Measurements from ENCODE around the gene TM9SF1. TPM values are rescaled to one million over a fixed set of nuclear protein-coding genes. Genes with fewer than 3 reads are reported as not detected.

TM9SF1 gene
- polyA plus RNA-seq (2011; rRNA removed) (48.0 and 74.9 TPM in 2 replicates), polyA plus RNA-seq (2017; fragmentation: RNase III; extraction: RNeasy Plus Mini Kit Qiagen cat#74134 plus additional on column Dnase treatment) (51.5 to 62.2 TPM (median 60.1 TPM) in 3 replicates), polyA minus RNA-seq (2011; rRNA and poly(A)+ RNA removed) (64.6 and 70.8 TPM in 2 replicates)
- 33.7 and 41.7 TPM in 2 replicates for polyA plus RNA-seq (2012; cell fraction: cytosol; rRNA removed)
- 50.3 and 61.9 TPM in 2 replicates for polyA plus RNA-seq (2012; cell fraction: nucleus; rRNA removed)

DNA sequence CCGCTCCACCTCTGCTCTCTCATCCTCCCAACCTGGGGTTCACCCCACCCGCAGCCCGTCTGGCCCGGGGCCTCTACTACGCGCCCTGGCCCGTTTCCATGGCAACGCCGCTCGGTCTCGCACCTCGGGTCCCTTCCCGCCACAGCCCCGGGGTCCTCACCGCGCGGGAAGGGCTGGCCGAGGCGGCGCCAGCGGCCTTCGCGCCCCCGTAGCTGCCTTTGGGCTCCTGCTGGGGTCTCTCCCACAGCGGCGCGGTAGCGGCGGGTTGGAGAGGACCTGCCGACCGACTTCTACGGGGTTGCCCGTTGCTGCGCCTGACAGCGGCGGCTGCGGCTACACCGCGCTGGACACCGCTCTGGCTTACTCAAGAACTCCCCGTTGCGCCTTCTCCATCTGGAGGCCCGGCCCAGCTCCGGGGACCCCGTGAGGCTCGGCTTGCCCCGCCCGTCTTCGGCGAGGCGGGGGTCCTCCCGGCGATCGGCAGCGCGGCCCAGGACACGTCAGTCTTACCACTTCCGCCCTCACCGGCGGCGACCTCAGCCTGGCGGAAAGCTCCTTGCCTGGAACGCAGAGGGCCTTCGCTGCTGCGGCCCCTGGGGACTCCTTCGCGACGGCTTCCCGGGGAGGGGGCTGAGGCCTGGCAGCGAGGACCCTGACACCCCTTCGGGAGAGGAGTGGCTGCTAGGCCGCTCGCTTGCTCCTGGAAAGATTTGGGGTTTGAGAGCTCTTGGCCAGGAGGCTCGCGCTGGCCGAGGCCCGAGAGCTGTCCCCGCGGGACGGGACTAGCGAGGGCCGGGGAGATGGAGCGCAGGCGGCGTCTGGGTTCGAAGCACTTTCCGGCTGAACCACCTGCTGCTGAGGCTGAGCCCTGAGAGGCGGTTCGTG, at the start of gene TM9SF1:
TSS of gene TM9SF1 (minus strand) at position 256 of the 885 bp plus-strand sequence. CDS start 422 bp downstream, outside the sequence.
- peak; percentile 79 to 90 for DNase-seq (ENCODE audit: low read depth in 1 of 2, low spot score in 1 of 2)
- no peaks in the 10 kb centered on the region for H3K9me3 ChIP-seq
- peak within 1 kb of the TSS; percentile 77 for H3K4me2 ChIP-seq
- H3K4me1 ChIP-seq = peaks cover 14% of the 10 kb centered on the region; the same call in 2 of the 3 replicates
- peak; percentile 96 for ATAC-seq
- ChIA-PET POLR2A (interaction anchor here (0.5 to 1.9 kb wide), 11 partner anchors 10 to 1100 kb away, joined by 3 to 36 read pairs (median 5); partner anchors contain the start of genes CHMP4A, MDP1, RABGGTA and RNF31), CTCF (interaction anchor here (0.6 to 1.9 kb wide), 9 partner anchors 8 to 101 kb away, joined by 3 to 9 read pairs (median 5); partner anchors contain the start of genes IRF9 and MDP1)
- no peak for FAIRE-seq
- peak within 1 kb of the TSS; percentile 62 for H3K4me3 ChIP-seq
- WGBS (ENCODE audit: missing lambda C conversion rate) = 3% methylated on average over 37 of the region's 89 CpGs
- peak within 1 kb of the TSS; percentile 88 to 98 for H3K27ac ChIP-seq
- TF ChIP-seq ZC3H11A (IDR thresholded peaks at IDR 0.05) (no peak), POLR2AphosphoS2 (conservative IDR thresholded peaks at IDR 0.05; ENCODE audit: low read length) (no peak), PHF8 (IDR thresholded peaks at IDR 0.05; ENCODE audit: borderline replicate concordance, low read depth) (peak; percentile 62; the same call in 1 of the 2 replicates), RAD21 (conservative IDR thresholded peaks at IDR 0.05 in 1 of 2, IDR thresholded peaks at IDR 0.05 in 1 of 2) (no peak), SREBF2 (IDR thresholded peaks at IDR 0.05) (no peak), ZFP36 (IDR thresholded peaks at IDR 0.05; ENCODE audit: borderline replicate concordance, partially characterized antibody) (no peak), KDM1A (IDR thresholded peaks at IDR 0.05; ENCODE audit: low read depth) (no peak), RARB (CRISPR knock-in tag; IDR thresholded peaks at IDR 0.05) (no peak), USF2 (IDR thresholded peaks at IDR 0.05) (no peak), ZNF302 (CRISPR knock-in tag; IDR thresholded peaks at IDR 0.05) (no peak), CBX8 (IDR thresholded peaks at IDR 0.05) (no peak), TP53 (CRISPR knock-in tag; IDR thresholded peaks at IDR 0.05) (0 out of 2 replicates have a peak, but pooled peaks have one; percentile 11), NPAS2 (CRISPR knock-in tag; IDR thresholded peaks at IDR 0.05; ENCODE audit: borderline replicate concordance) (no peak), POLR2A (IDR thresholded peaks at IDR 0.05; ENCODE audit: low read length) (peak; percentile 78), EHMT2 (IDR thresholded peaks at IDR 0.05; ENCODE audit: low read depth) (no peak), MYC (IDR thresholded peaks at IDR 0.05; ENCODE audit: borderline replicate concordance, low read length) (peak; percentile 60; the same call in 1 of the 2 replicates), ELK1 (IDR thresholded peaks at IDR 0.05; ENCODE audit: low read depth, low read length) (no peak), HDAC2 (IDR thresholded peaks at IDR 0.05) (no peak), REST (IDR thresholded peaks at IDR 0.05) (no peak), RNF2 (IDR thresholded peaks at IDR 0.05; ENCODE audit: borderline replicate concordance, low read depth) (peak; percentile 76; the same call in 1 of the 2 replicates), MAX (IDR thresholded peaks at IDR 0.05) (peak; percentile 96), NFE2L2 (conservative IDR thresholded peaks at IDR 0.05; ENCODE audit: low read length) (no peak), SMC3 (IDR thresholded peaks at IDR 0.05) (no peak), EP300 (IDR thresholded peaks at IDR 0.05) (no peak), CHD2 (IDR thresholded peaks at IDR 0.05; ENCODE audit: low read length, partially characterized antibody) (no peak), MAZ (IDR thresholded peaks at IDR 0.05; ENCODE audit: borderline replicate concordance, low read depth, low read length) (no peak), JUN (IDR thresholded peaks at IDR 0.05) (peak; percentile 78 to 94; a peak in 4 of 5 replicates), FOSL2 (IDR thresholded peaks at IDR 0.05) (no peak), FOSL2 (CRISPR knock-in tag; IDR thresholded peaks at IDR 0.05) (peak; percentile 42; the same call in 1 of the 2 replicates)
- TF ChIP-seq, protein P1, sequence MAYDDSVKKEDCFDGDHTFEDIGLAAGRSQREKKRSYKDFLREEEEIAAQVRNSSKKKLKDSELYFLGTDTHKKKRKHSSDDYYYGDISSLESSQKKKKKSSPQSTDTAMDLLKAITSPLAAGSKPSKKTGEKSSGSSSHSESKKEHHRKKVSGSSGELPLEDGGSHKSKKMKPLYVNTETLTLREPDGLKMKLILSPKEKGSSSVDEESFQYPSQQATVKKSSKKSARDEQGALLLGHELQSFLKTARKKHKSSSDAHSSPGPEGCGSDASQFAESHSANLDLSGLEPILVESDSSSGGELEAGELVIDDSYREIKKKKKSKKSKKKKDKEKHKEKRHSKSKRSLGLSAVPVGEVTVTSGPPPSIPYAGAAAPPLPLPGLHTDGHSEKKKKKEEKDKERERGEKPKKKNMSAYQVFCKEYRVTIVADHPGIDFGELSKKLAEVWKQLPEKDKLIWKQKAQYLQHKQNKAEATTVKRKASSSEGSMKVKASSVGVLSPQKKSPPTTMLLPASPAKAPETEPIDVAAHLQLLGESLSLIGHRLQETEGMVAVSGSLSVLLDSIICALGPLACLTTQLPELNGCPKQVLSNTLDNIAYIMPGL (CRISPR knock-in tag; IDR thresholded peaks at IDR 0.05; ENCODE audit: borderline replicate concordance) = no peak
